ENCODE measurements around the gene PRICKLE2.

PRICKLE2 gene

DNA sequence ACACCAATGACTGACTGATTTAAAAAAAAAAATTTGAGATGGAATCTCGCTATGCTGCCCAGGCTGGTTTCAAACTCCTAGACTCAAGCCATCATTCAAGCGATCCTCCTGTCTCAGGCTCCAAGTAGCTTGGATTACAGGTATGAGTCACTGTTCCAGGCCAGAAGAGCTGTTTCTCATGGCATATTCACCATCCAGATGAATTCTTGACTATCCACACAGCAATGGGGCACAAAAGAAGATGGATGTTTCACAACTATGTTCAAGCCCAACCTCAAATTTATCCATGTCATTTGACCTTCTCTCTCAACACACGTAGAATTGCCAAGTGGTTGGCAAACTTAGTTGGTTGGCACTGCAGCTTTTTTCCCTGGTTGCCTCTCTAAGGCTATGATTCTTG, 40.6 kb downstream of the PRICKLE2 start:
- TF ChIP-seq EZH2 (IDR thresholded peaks at IDR 0.05; ENCODE audit: borderline replicate concordance, low read length) = no peak
- TF ChIP-seq, protein P1, sequence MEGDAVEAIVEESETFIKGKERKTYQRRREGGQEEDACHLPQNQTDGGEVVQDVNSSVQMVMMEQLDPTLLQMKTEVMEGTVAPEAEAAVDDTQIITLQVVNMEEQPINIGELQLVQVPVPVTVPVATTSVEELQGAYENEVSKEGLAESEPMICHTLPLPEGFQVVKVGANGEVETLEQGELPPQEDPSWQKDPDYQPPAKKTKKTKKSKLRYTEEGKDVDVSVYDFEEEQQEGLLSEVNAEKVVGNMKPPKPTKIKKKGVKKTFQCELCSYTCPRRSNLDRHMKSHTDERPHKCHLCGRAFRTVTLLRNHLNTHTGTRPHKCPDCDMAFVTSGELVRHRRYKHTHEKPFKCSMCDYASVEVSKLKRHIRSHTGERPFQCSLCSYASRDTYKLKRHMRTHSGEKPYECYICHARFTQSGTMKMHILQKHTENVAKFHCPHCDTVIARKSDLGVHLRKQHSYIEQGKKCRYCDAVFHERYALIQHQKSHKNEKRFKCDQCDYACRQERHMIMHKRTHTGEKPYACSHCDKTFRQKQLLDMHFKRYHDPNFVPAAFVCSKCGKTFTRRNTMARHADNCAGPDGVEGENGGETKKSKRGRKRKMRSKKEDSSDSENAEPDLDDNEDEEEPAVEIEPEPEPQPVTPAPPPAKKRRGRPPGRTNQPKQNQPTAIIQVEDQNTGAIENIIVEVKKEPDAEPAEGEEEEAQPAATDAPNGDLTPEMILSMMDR (IDR thresholded peaks at IDR 0.05; ENCODE audit: low read length) = no peak
- H3K4me2 ChIP-seq (ENCODE audit: low read length) = no peak overlapping the region
- H3K4me3 ChIP-seq (ENCODE audit: low read depth, low read length, poor library complexity, severe bottlenecking) = no peak overlapping the region
- H3K27ac ChIP-seq (ENCODE audit: low read depth, low read length, poor library complexity, severe bottlenecking) = no peak overlapping the region
- no peaks in the 10 kb centered on the region for H3K27me3 ChIP-seq (ENCODE audit: insufficient read depth, low read length)
- no peaks in the 10 kb centered on the region for H3K4me1 ChIP-seq (ENCODE audit: insufficient read depth, low read length, severe bottlenecking)
- H3K9me2 ChIP-seq (ENCODE audit: low read depth, low read length) = no peaks in the 10 kb centered on the region
- H3K9ac ChIP-seq (ENCODE audit: low read length) = no peak overlapping the region
- no peaks in the 10 kb centered on the region for H3K36me3 ChIP-seq (ENCODE audit: insufficient read depth, low read length)
- H3F3A ChIP-seq (ENCODE audit: insufficient read depth, low read length) = no peaks in the 10 kb centered on the region
- no peak overlapping the region for H2AFZ ChIP-seq (ENCODE audit: low read length)
- H4K20me1 ChIP-seq (ENCODE audit: insufficient read depth, low read length) = no peaks in the 10 kb centered on the region
- H3K9me3 ChIP-seq (ENCODE audit: low read length) = no peaks in the 10 kb centered on the region
- no peaks in the 10 kb centered on the region for H3K79me2 ChIP-seq (ENCODE audit: insufficient read depth, low read length)

DNA sequence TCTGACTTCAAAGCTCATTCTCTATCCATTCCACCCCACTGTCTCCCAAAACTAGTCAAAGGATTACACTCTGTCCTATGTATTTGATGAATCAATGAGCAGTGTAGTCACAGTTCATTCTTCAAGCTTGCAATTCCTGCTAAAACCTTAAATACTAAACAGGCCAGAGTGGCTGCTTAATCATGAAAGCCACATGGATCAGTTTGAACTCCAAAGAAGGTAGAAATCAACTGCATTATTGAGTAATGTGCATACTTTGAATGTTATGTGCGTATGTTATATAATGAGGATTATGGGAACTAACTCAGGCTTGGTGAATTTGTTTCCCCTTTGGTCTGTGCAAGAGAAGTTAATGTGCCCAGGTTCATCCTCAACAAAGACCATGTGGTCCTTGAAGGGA, 45.4 kb downstream of the PRICKLE2 start:
- Histone ChIP-seq H3F3A (ENCODE audit: insufficient read depth, low read length) (no peaks in the 10 kb centered on the region), H3K4me2 (ENCODE audit: low read length) (no peak overlapping the region), H3K27me3 (ENCODE audit: insufficient read depth, low read length) (no peaks in the 10 kb centered on the region), H4K20me1 (ENCODE audit: insufficient read depth, low read length) (no peaks in the 10 kb centered on the region), H3K27ac (ENCODE audit: low read depth, low read length, poor library complexity, severe bottlenecking) (no peak overlapping the region), H3K4me1 (ENCODE audit: insufficient read depth, low read length, severe bottlenecking) (no peaks in the 10 kb centered on the region), H3K9ac (ENCODE audit: low read length) (no peak overlapping the region), H2AFZ (ENCODE audit: low read length) (no peak overlapping the region), H3K36me3 (ENCODE audit: insufficient read depth, low read length) (no peaks in the 10 kb centered on the region), H3K4me3 (ENCODE audit: low read depth, low read length, poor library complexity, severe bottlenecking) (no peak overlapping the region), H3K9me3 (ENCODE audit: low read length) (no peaks in the 10 kb centered on the region), H3K79me2 (ENCODE audit: insufficient read depth, low read length) (no peaks in the 10 kb centered on the region), H3K9me2 (ENCODE audit: low read depth, low read length) (no peaks in the 10 kb centered on the region)
- TF ChIP-seq EZH2 (IDR thresholded peaks at IDR 0.05; ENCODE audit: borderline replicate concordance, low read length) = no peak
- TF ChIP-seq, protein P1 (IDR thresholded peaks at IDR 0.05; ENCODE audit: low read length) = no peak

DNA sequence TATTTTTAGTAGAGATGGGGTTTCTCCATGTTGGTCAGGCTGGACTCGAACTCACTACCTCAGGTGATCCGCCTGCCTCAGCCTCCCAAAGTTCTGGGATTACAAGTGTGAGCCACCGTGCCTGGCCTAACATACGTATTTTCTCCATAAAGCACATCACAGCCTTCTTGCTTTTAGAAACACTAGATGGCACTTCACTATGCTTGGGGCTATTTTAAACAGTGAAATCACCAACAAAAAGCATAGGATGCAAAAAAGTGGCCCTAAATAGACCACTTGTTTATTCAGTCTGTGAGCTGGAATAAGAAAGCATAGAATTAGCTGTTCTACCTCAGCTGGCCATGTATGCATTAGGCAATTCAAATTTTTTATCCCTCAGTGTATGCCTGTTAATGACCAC, 46.0 kb downstream of the PRICKLE2 start:
- no peak for TF ChIP-seq EZH2 (IDR thresholded peaks at IDR 0.05; ENCODE audit: borderline replicate concordance, low read length)
- TF ChIP-seq, protein P1 (IDR thresholded peaks at IDR 0.05; ENCODE audit: low read length) = no peak
- no peaks in the 10 kb centered on the region for H3K27me3 ChIP-seq (ENCODE audit: insufficient read depth, low read length)
- no peaks in the 10 kb centered on the region for H3K36me3 ChIP-seq (ENCODE audit: insufficient read depth, low read length)
- no peaks in the 10 kb centered on the region for H3K9me2 ChIP-seq (ENCODE audit: low read depth, low read length)
- no peaks in the 10 kb centered on the region for H3K4me1 ChIP-seq (ENCODE audit: insufficient read depth, low read length, severe bottlenecking)
- no peaks in the 10 kb centered on the region for H3K9me3 ChIP-seq (ENCODE audit: low read length)
- H3K79me2 ChIP-seq (ENCODE audit: insufficient read depth, low read length) = no peaks in the 10 kb centered on the region
- H3K9ac ChIP-seq (ENCODE audit: low read length) = no peak overlapping the region
- H3K27ac ChIP-seq (ENCODE audit: low read depth, low read length, poor library complexity, severe bottlenecking) = no peak overlapping the region
- H3F3A ChIP-seq (ENCODE audit: insufficient read depth, low read length) = no peaks in the 10 kb centered on the region
- no peak overlapping the region for H2AFZ ChIP-seq (ENCODE audit: low read length)
- no peak overlapping the region for H3K4me2 ChIP-seq (ENCODE audit: low read length)
- no peak overlapping the region for H3K4me3 ChIP-seq (ENCODE audit: low read depth, low read length, poor library complexity, severe bottlenecking)
- no peaks in the 10 kb centered on the region for H4K20me1 ChIP-seq (ENCODE audit: insufficient read depth, low read length)
